Retinal pigment epithelial cell (primary cell): ENCODE measurements around the gene FKRP.

Source experiments
- DNase-seq: peaks from one replicate; pipeline ENCODE4 v3.0.0-alpha.2; 2010; ENCODE audit warnings: low read depth
- H3K4me3 ChIP-seq: 2 replicates; pipeline ENCODE4 v1.5.1; 2011; ENCODE audit warnings: mild to moderate bottlenecking, low read length, control low read depth, moderate library complexity
- TF ChIP-seq, protein P1 (sequence below): conservative IDR thresholded peaks from 2 replicates; pipeline ENCODE4 v1.5.1; 2011; ENCODE audit warnings: low read depth, low read length, control low read depth, inconsistent platforms

FKRP gene, protein sequence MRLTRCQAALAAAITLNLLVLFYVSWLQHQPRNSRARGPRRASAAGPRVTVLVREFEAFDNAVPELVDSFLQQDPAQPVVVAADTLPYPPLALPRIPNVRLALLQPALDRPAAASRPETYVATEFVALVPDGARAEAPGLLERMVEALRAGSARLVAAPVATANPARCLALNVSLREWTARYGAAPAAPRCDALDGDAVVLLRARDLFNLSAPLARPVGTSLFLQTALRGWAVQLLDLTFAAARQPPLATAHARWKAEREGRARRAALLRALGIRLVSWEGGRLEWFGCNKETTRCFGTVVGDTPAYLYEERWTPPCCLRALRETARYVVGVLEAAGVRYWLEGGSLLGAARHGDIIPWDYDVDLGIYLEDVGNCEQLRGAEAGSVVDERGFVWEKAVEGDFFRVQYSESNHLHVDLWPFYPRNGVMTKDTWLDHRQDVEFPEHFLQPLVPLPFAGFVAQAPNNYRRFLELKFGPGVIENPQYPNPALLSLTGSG

DNA sequence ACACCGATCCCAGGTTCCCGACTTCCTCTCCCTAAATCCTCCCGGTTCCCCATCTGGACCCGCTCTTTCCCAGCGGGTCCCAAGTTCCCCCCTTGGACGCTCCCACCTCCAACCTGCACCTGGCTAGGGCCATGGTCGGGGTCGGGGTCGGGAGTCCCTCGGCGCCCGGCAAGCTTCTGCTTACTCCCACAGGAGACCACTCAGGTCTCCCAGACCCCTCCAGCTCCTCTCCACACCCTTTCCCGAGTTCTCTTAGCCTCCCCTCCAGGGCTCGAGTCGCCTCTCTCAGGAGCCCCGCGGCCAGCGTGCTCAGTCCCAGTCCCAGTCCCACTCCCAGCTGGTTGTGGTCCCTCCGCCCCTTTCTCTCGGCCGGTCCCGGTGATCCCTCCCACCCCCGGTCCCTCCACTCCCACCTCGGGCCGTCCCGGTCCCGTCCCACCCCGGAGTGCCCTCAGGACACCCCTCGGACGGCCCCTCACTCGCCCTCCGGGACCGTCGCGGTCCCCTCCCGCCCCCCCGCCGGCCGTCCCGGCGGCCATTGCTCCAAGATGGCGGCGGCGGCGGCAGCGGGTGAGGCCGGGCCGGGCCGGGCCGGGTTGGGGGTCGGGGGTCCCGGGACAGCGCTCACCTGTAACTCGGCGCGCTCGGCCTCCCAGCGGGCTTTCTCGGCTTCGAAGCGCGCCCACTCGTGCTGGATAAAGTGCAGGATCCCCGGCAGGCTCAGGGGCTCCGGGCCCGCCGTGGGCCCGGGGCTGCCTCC is at the start of gene FKRP:
Gene FKRP, plus strand, starts transcription at position 537 of the 760 bp plus-strand sequence. CDS start 9,394 bp downstream, outside the sequence.
- DNase-seq, result no peak
- H3K4me3 ChIP-seq, result peak within 1 kb of the TSS; percentile 88
- TF ChIP-seq, protein P1, sequence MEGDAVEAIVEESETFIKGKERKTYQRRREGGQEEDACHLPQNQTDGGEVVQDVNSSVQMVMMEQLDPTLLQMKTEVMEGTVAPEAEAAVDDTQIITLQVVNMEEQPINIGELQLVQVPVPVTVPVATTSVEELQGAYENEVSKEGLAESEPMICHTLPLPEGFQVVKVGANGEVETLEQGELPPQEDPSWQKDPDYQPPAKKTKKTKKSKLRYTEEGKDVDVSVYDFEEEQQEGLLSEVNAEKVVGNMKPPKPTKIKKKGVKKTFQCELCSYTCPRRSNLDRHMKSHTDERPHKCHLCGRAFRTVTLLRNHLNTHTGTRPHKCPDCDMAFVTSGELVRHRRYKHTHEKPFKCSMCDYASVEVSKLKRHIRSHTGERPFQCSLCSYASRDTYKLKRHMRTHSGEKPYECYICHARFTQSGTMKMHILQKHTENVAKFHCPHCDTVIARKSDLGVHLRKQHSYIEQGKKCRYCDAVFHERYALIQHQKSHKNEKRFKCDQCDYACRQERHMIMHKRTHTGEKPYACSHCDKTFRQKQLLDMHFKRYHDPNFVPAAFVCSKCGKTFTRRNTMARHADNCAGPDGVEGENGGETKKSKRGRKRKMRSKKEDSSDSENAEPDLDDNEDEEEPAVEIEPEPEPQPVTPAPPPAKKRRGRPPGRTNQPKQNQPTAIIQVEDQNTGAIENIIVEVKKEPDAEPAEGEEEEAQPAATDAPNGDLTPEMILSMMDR, result no peak

DNA sequence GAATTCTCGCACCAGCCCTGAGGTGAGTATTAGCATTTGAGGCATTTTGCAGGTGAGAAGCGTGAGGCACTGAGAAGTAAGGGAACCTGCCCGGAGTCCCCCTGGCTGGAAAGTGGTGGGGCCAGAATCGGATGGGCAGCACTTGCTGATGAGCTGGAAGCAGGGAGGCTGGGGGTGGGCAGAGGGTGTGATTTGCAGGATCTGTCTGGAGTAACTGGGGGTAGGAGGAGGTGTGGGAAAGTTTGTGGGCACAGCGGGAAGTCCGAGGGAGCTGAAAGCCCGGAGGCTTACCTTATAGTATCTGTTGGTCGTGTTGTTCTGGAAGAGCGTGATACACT is 49.0 kb upstream of the FKRP start:
- TF ChIP-seq, protein P1, result no peak
- H3K4me3 ChIP-seq, result peak overlapping the region; percentile 23

DNA sequence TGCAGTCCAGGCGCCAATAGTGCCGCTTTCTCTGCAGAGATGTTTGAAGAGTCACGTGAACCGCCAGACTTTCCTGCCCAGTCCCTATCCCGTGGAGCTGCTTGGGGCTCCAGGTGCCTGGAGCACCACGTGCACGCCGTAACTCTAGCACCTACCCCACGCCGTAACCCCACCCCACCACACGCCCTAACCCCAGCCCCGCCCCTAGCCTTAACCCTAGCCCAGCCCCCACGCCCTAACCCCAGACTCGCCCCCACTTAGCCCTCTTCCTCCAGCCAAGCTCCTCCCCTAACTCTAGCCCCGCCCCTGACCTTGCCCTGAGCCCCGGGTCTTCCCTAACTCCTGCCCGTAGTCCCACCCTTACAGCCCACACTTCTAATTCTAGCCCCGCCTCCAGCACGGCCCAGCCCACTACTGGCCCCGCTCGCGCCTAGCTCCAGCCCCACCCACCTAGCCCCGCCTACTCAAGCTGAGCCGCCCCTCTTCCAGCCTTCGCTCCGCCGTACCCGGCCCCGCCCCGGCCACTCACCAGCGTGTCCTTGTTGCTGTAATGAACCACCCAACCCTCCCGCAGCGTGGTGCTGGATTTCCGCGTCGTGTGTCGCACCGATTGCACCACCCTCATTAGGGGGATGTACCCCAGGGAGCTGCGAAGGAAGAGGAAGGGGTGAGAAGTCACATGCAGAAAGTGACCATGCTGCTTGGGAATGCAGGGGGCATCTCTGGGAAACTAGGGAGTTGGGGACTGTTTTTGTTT is 48.5 kb upstream of the FKRP start:
- peak; percentile 51 for DNase-seq
- H3K4me3 ChIP-seq, result peak overlapping the region; percentile 26
- TF ChIP-seq, protein P1, result no peak

More for the DNA sequence above, 49.0 kb upstream of the FKRP start:
- DNase-seq, result no peak

DNA sequence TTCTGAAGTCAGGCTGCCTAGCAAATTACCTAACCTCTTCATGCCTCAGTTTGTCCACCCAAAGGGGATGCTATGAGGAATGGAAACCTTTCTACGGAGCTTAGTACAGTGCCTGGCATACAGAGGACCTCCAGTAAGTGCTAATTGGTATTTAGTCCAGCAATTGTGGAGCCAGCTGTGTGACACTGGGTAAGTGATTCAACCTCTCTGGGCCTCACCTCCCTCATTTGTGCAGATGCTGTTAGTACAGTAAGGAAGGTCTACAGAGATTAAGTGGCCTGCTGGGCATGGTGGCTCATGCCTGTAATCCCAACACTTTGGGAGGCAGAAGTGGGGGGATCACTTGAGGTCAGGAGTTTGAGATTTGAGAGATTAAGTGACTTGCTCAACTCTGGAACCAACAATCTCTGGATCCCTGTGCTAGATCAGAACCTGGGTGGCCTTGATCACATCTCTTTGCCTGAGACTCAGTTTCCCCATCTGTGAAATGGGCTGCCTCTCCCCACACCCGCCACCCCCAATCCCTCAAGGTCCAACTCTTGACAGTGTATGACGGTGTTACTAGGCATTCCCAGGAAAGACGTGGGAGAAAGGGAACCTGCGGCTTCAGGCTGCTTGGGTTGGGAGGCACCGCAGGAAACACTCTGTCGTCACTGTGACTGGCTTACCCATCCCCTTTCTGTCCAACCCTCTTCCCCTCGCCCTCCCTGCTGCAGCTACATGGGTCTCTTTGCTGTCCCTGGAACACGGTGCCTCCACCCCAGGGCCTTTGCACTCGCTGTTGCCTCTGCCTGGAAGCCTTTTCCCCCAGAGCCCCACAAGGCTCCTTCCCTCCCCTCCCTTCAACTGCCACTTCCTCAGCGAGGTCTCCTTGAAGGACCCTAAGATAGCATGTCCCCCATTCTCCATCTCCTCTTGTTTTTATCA is 47.2 kb upstream of the FKRP start:
- TF ChIP-seq, protein P1, result no peak
- DNase-seq, result no peak
- H3K4me3 ChIP-seq, result no peak overlapping the region

DNA sequence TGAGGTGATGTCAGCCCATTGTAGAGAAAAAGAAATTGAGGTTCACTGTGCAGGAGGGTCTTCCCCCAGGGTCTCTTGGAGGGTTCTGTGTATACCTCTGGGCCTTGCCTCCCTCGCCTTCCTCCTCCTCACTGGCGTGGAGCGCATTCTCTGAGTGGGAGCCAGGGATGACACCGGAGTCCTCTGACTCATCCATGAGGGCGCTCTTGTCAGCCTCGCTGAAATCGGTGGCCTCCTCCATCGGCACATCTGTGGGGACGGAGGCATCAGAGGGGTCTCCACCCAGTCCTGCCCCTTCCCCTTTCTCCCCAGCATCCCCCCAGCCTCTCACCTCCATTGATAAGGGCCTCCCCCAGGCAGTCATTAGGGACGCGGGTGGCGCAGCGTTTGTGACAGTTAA is 45.2 kb upstream of the FKRP start:
- H3K4me3 ChIP-seq, result no peak overlapping the region
- DNase-seq, result no peak
- TF ChIP-seq, protein P1, result no peak

DNA sequence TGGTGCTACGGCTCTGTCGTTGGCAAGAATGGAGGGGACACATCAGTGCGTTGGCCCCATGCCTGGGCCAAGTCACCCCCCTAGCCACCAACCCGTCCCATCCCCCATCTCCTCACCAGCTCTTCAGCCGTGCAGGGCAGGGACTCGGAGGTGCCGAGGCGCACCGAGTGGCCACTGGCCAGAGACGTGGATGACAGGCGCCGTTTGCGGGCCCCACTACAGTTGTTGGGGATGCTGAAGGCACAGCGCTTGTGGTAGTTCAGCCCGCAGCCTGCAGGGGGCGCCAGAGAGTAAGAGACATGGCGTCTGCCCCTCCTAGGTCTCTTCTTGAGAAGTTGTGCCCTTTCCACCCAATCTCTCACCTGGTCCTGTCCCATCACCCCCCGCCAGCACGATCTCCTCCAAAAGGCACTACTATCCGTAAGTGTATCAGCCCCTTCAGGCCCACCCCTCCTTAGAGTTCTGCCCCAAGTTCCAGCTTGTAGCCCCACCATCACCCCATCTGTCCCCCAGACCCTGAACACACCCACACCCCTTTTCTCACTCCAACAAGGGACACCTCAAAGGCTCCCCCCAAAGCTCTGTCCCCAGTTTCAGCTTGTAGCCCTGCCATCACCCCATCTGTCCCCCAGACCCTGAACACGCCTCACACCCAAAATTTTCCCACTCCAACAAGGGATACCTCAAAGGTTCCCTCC is 41.3 kb upstream of the FKRP start:
- DNase-seq, result no peak
- no peak overlapping the region for H3K4me3 ChIP-seq
- TF ChIP-seq, protein P1, result peak; percentile 93
